Keratinocyte (primary cell): ENCODE results near the gene SND1. TPM values are rescaled to one million over a fixed set of nuclear protein-coding genes. Genes with fewer than 3 reads are reported as not detected.

Source experiments
- DNase-seq: peaks from one replicate; pipeline ENCODE4 v3.0.0-alpha.2; 2011; ENCODE audit warnings: low read depth, missing footprints, low spot score
- FAIRE-seq: peaks from 2 replicates; lab custom pipeline; 2011; peaks lifted over from hg19 to GRCh38; lab: Jason Lieb, UNC
- H2AFZ ChIP-seq: 2 replicates; pipeline ENCODE4 v1.6.0; 2012; ENCODE audit warnings: low read length, control low read depth, inconsistent platforms; ENCODE audit not compliant: control insufficient read depth
- H3K27ac ChIP-seq: 2 replicates; pipeline ENCODE4 v1.5.1; 2011; ENCODE audit warnings: low read length; ENCODE audit not compliant: control insufficient read depth, insufficient read depth
- H3K27me3 ChIP-seq: 3 replicates; pipeline ENCODE4 v1.6.0; 2011; ENCODE audit warnings: low read length; ENCODE audit not compliant: control insufficient read depth, insufficient read depth; ENCODE audit errors: extremely low read depth
- H3K36me3 ChIP-seq, 2 experiments: 2 replicates in 1 of 2; 3 replicates in 1 of 2; pipeline ENCODE4 v1.5.1; 2011; ENCODE audit warnings: low read length in 2 of 2, mild to moderate bottlenecking in 1 of 2; ENCODE audit not compliant: control insufficient read depth in 2 of 2, insufficient read depth in 2 of 2; ENCODE audit errors: extremely low read depth in 1 of 2
- H3K4me1 ChIP-seq: 3 replicates; pipeline ENCODE4 v1.5.1; 2011; ENCODE audit warnings: low read length; ENCODE audit not compliant: control insufficient read depth, insufficient read depth; ENCODE audit errors: extremely low read depth
- H3K4me2 ChIP-seq: 3 replicates; pipeline ENCODE4 v1.6.0; 2011; ENCODE audit warnings: low read depth, low read length; ENCODE audit not compliant: control insufficient read depth, insufficient read depth; ENCODE audit errors: extremely low read depth
- H3K4me3 ChIP-seq, 3 experiments: fragments of 200-600 bp in 1 of 3; sonication (generic) in 1 of 3; 2 replicates in 2 of 3; 3 replicates in 1 of 3; pipeline ENCODE4 v1.5.1; 2011 to 2016; ENCODE audit warnings: low read length in 3 of 3, mild to moderate bottlenecking in 3 of 3, control low read depth in 2 of 3, inconsistent platforms in 1 of 3, low read depth in 1 of 3, mixed read lengths in 1 of 3, mixed run types in 1 of 3, moderate library complexity in 1 of 3; ENCODE audit not compliant: control insufficient read depth in 2 of 3, insufficient read depth in 2 of 3; ENCODE audit errors: extremely low read depth in 1 of 3
- H3K79me2 ChIP-seq: 2 replicates; pipeline ENCODE4 v1.6.0; 2012; ENCODE audit warnings: low read length; ENCODE audit not compliant: control insufficient read depth, insufficient read depth
- H3K9ac ChIP-seq: 3 replicates; pipeline ENCODE4 v1.6.0; 2011; ENCODE audit warnings: low read length; ENCODE audit not compliant: control insufficient read depth, insufficient read depth; ENCODE audit errors: extremely low read depth
- H3K9me1 ChIP-seq: 3 replicates; pipeline ENCODE4 v1.6.0; 2011; ENCODE audit warnings: low read length; ENCODE audit not compliant: control insufficient read depth, insufficient read depth; ENCODE audit errors: extremely low read depth
- H3K9me3 ChIP-seq: 2 replicates; pipeline ENCODE4 v1.5.1; 2012; ENCODE audit warnings: low read depth, low read length; ENCODE audit not compliant: control insufficient read depth
- H4K20me1 ChIP-seq: 3 replicates; pipeline ENCODE4 v1.6.0; 2011; ENCODE audit warnings: low read length; ENCODE audit not compliant: control insufficient read depth, insufficient read depth; ENCODE audit errors: extremely low read depth
- CTCF ChIP-seq, 3 experiments: IDR thresholded peaks in 1 of 3; conservative IDR thresholded peaks in 1 of 3; optimal IDR thresholded peaks in 1 of 3; 2 replicates in 2 of 3; 3 replicates in 1 of 3; pipeline versions ENCODE3 to v1.5.1; 2011; ENCODE audit warnings: low read length in 3 of 3, mild to moderate bottlenecking in 3 of 3, moderate library complexity in 2 of 3, control low read depth in 1 of 3, inconsistent platforms in 1 of 3; ENCODE audit not compliant: insufficient read depth in 2 of 3; ENCODE audit errors: extremely low read depth in 1 of 3
- EZH2 ChIP-seq: IDR thresholded peaks from one replicate; pipeline ENCODE4 v1.6.1; 2012; ENCODE audit warnings: inconsistent platforms, mild to moderate bottlenecking, low read length, moderate library complexity
- dilution Hi-C: fragments of 300-500 bp; cut with MboI; formaldehyde crosslinking; loops from one replicate; pipeline ENCODE4 v1.7.0; 2020; ENCODE audit warnings: low sequenced_read_pairs; ENCODE audit not compliant: extremely low pct_ligation_motif_present
- polyA plus RNA-seq, 5 experiments: library from polyadenylated mRNA; depleted of rRNA in 3 of 5; stranded (reverse) in 3 of 5; stranded (forward) in 1 of 5; unstranded in 1 of 5; fragments of >200 nt; gene quantifications; 1 replicate in 1 of 5; 2 replicates in 3 of 5; 3 replicates in 1 of 5; pipeline versions ENCODE4 v1.2.1 to v1.2.3, GENCODE V29; 2011 to 2012; ENCODE audit warnings: missing spikeins in 2 of 5, low read depth in 1 of 5, low replicate concordance in 1 of 5

The SND1 gene
- polyA plus RNA-seq, 1 donor (not counting 4 experiments of a cell fraction or from before 2014, with no cell fraction given): 140 TPM

- TF ChIP-seq EZH2: no peak
- TF ChIP-seq CTCF (optimal IDR thresholded peaks at IDR 0.05 in 1 of 3, IDR thresholded peaks at IDR 0.05 in 1 of 3, conservative IDR thresholded peaks at IDR 0.05 in 1 of 3; ENCODE audit: extremely low read depth in 1 of 3, insufficient read depth in 2 of 3, low read length in 3 of 3): no peak
- no peak overlapping the region for H3K4me3 ChIP-seq
- no peak overlapping the region for H2AFZ ChIP-seq
- no peak overlapping the region for H3K27ac ChIP-seq
- peaks cover 74% of the 10 kb centered on the region for H3K79me2 ChIP-seq
- H3K9me1 ChIP-seq: no peaks in the 10 kb centered on the region
- peaks cover 3 to 7% of the 10 kb centered on the region in 2 experiments for H3K36me3 ChIP-seq
- peaks cover 11% of the 10 kb centered on the region for H3K4me1 ChIP-seq
- FAIRE-seq (no peak), DNase-seq (no peak)
- no peak overlapping the region for H3K4me2 ChIP-seq
- H3K9ac ChIP-seq: no peak overlapping the region
- dilution Hi-C loops: no loop called here
- H3K9me3 ChIP-seq: no peaks in the 10 kb centered on the region
- no peaks in the 10 kb centered on the region for H3K27me3 ChIP-seq
- peaks cover 6% of the 10 kb centered on the region for H4K20me1 ChIP-seq
Measured at GRCh38 chr7:127812540-127812939, 160.5 kb downstream of the SND1 start.

DNA sequence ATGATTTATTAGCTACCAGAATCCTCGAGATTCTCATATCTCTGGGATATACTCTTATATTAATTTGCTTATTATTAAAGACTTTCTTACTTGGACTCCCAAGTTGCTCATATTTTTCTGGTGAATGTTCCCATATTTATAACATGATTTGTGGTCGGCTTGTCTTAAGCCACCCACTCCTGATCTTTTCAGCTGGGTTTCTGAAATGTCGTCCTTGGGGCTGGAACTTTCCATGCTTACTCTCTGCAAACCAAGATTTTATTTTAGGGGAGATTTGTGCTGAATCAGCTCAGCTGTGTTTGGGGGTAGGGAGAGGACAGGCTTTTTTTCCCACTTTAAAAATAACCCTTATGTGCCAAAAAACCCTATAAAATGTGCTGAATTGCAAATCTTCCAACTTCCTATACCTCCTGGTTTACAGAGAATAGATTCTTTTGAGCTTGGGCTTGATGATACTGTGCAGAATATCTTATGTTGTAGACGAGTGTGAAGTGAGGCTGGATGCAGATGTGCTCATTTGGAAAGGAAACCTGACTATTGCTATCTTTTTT, 162.1 kb downstream of the SND1 start:
- dilution Hi-C loops: no loop called here
- FAIRE-seq: no peak
- Histone ChIP-seq H3K9me3 (no peaks in the 10 kb centered on the region), H4K20me1 (peaks cover 6% of the 10 kb centered on the region), H3K36me3 (peaks cover 3% of the 10 kb centered on the region in 2 experiments), H3K4me3 (no peak overlapping the region), H3K4me1 (peaks cover 6% of the 10 kb centered on the region), H2AFZ (no peak overlapping the region), H3K9me1 (no peaks in the 10 kb centered on the region), H3K27ac (no peak overlapping the region), H3K27me3 (no peaks in the 10 kb centered on the region), H3K4me2 (no peak overlapping the region), H3K9ac (no peak overlapping the region), H3K79me2 (peaks cover 82% of the 10 kb centered on the region)
- no peak for DNase-seq
- TF ChIP-seq CTCF (optimal IDR thresholded peaks at IDR 0.05 in 1 of 3, IDR thresholded peaks at IDR 0.05 in 1 of 3, conservative IDR thresholded peaks at IDR 0.05 in 1 of 3; ENCODE audit: extremely low read depth in 1 of 3, insufficient read depth in 2 of 3, low read length in 3 of 3) (no peak), EZH2 (no peak)
